ENCODE measurements around the gene ZNF107. TPM values are rescaled to one million over a fixed set of nuclear protein-coding genes. Genes with fewer than 3 reads are reported as not detected.

Gene ZNF107
- total RNA-seq, 1 experiment from 2014 or later: 24.7 TPM

DNA sequence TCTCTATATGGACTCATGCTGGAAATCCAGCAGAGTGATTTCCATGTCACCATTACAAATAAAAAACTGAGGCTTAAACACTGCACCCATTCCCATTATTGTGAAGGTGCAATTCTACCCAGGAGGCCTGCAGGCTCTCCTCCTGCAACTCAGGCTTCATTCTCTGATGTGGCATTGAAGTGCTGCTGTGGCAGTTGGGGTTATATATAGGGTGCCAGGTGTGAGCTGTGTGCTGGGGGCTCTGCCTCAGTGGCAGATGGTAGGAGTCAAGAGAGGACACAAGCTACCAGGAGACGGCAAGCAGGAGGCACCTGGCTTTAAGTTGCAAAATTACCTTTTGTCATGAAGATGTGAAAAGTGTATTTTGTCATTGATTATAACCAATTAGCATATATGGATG, 21.3 kb downstream of the ZNF107 start:
- Histone ChIP-seq H2AK5ac (ENCODE audit: insufficient read length, low read length) (no peak overlapping the region), H3K9me3 (ENCODE audit: control insufficient read depth, low read depth, low read length) (no peaks in the 10 kb centered on the region), H3K79me2 (ENCODE audit: insufficient read depth, low read length) (peaks cover 2% of the 10 kb centered on the region; the same call in 1 of the 2 replicates), H4K91ac (ENCODE audit: insufficient read length, low read depth, low read length) (no peak overlapping the region), H3K79me1 (ENCODE audit: insufficient read depth, low read depth, low read length, poor library complexity, severe bottlenecking) (peaks cover 9% of the 10 kb centered on the region), H2BK120ac (ENCODE audit: low read depth, low read length, poor library complexity, severe bottlenecking) (no peak overlapping the region), H3K14ac (ENCODE audit: insufficient read depth, low read length) (no peak overlapping the region), H2BK15ac (ENCODE audit: low read depth, low read length) (no peak overlapping the region), H2BK20ac (ENCODE audit: low read depth, low read length, poor library complexity, severe bottlenecking) (no peak overlapping the region), H2BK12ac (ENCODE audit: insufficient read length, low read depth, low read length) (no peak overlapping the region), H4K20me1 (ENCODE audit: control insufficient read depth, insufficient read depth, insufficient read length) (no peaks in the 10 kb centered on the region), H3K4me1 (ENCODE audit: insufficient read depth, low read length) (no peaks in the 10 kb centered on the region), H2AFZ (ENCODE audit: low read length) (no peak overlapping the region), H3K23ac (ENCODE audit: insufficient read length, low read depth, low read length) (no peak overlapping the region), H3K4me2 (ENCODE audit: insufficient read depth, insufficient read length, low read length) (no peak overlapping the region), H3T11ph (ENCODE audit: low read length) (no peak overlapping the region), H3K4ac (ENCODE audit: low read depth, low read length) (no peak overlapping the region), H3K23me2 (ENCODE audit: insufficient read length, low read depth, low read length, poor library complexity, severe bottlenecking) (no peaks in the 10 kb centered on the region), H2BK5ac (ENCODE audit: insufficient read length, low read length) (no peak overlapping the region), H4K5ac (ENCODE audit: insufficient read length, low read depth, low read length) (no peak overlapping the region), H3K27ac (ENCODE audit: insufficient read length, low read depth, low read length) (no peak overlapping the region), H4K8ac (replicated peaks; ENCODE audit: insufficient read length, low read depth, low read length) (no peak overlapping the region), H3K18ac (ENCODE audit: insufficient read length, low read depth, low read length) (no peak overlapping the region), H3K56ac (ENCODE audit: insufficient read length, low read depth, low read length) (no peak overlapping the region), H3K9ac (ENCODE audit: extremely low read depth, insufficient read length, low read length) (no peak overlapping the region), H3K27me3 (ENCODE audit: insufficient read depth, low read length) (no peaks in the 10 kb centered on the region)
- WGBS (ENCODE audit: extremely low coverage, insufficient read length, low lambda C conversion rate): no CpG with 5 or more reads among the region's 1 CpG
- H3K4me1 Mint-ChIP-seq: no peaks in the 10 kb centered on the region
- H3K9me3 Mint-ChIP-seq: peaks cover 0 to 55% of the 10 kb centered on the region in 2 experiments; a peak in 4 of 5 replicates
- H3K4me3 Mint-ChIP-seq: no peak overlapping the region
- peaks cover 14 to 32% (median 16%) of the 10 kb centered on the region in 3 experiments for H3K36me3 Mint-ChIP-seq (ENCODE audit: insufficient read depth in 1 of 3, low read depth in 3 of 3)
- no peaks in the 10 kb centered on the region for H3K27me3 Mint-ChIP-seq (ENCODE audit: low read depth)
- H3K27ac Mint-ChIP-seq: no peak overlapping the region
- TF ChIP-seq, protein P1, sequence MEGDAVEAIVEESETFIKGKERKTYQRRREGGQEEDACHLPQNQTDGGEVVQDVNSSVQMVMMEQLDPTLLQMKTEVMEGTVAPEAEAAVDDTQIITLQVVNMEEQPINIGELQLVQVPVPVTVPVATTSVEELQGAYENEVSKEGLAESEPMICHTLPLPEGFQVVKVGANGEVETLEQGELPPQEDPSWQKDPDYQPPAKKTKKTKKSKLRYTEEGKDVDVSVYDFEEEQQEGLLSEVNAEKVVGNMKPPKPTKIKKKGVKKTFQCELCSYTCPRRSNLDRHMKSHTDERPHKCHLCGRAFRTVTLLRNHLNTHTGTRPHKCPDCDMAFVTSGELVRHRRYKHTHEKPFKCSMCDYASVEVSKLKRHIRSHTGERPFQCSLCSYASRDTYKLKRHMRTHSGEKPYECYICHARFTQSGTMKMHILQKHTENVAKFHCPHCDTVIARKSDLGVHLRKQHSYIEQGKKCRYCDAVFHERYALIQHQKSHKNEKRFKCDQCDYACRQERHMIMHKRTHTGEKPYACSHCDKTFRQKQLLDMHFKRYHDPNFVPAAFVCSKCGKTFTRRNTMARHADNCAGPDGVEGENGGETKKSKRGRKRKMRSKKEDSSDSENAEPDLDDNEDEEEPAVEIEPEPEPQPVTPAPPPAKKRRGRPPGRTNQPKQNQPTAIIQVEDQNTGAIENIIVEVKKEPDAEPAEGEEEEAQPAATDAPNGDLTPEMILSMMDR (conservative IDR thresholded peaks at IDR 0.05): no peak
- DNase-seq: no peak

All from H9 (cell line).